Natural killer cell treated with Interleukin-12 subunit alpha and Interleukin-12 subunit beta and Interleukin-15 and Interleukin-18, amount 100 ng/mL, for 72 hours (primary cell): Measurements from ENCODE around the gene STX8. TPM values are rescaled to one million over a fixed set of nuclear protein-coding genes. Genes with fewer than 3 reads are reported as not detected.

Source experiments
- ATAC-seq, 2 donors: fragments of 150-1000 bp; cut with Tn5 transposase in 1 of 2; sonication (Bioruptor Pico), chemical (Tn5 transposase) in 1 of 2; 2 replicates each; pipeline ENCODE4 v1.10.0; 2021
- DNase-seq: peaks from one replicate; pipeline ENCODE4 v3.0.0; 2022; ENCODE audit warnings: low spot score
- H3K27ac Mint-ChIP-seq, 2 donors: 1 replicate in 1 of 2; 2 replicates in 1 of 2; pipeline ENCODE4 v1.8.0; 2022; ENCODE audit warnings: mixed read lengths in 2 of 2, mild to moderate bottlenecking in 1 of 2, moderate library complexity in 1 of 2
- H3K27me3 Mint-ChIP-seq, 2 donors: 1 replicate in 1 of 2; 2 replicates in 1 of 2; pipeline ENCODE4 v1.8.0; 2022; ENCODE audit warnings: mixed read lengths in 2 of 2
- H3K36me3 Mint-ChIP-seq: one replicate; pipeline ENCODE4 v1.8.0; 2022; ENCODE audit warnings: mixed read lengths
- H3K4me1 Mint-ChIP-seq, 2 donors: 1 replicate in 1 of 2; 2 replicates in 1 of 2; pipeline ENCODE4 v1.8.0; 2022; ENCODE audit warnings: low read depth in 2 of 2, mixed read lengths in 2 of 2, mild to moderate bottlenecking in 1 of 2
- H3K4me3 Mint-ChIP-seq: one replicate; pipeline ENCODE4 v1.8.0; 2022; ENCODE audit warnings: mixed read lengths
- H3K9me3 Mint-ChIP-seq: 2 replicates; pipeline ENCODE4 v1.8.0; 2022; ENCODE audit warnings: mixed read lengths
- total RNA-seq, 2 donors: library from RNA; stranded (reverse); gene quantifications; one replicate each; pipeline ENCODE4 v1.2.3, GENCODE V29; 2022

Gene STX8
- total RNA-seq, 2 donors from 2014 or later: 65.2 to 87.7 TPM

- ATAC-seq: no peak
- no peaks in the 10 kb centered on the region for H3K36me3 Mint-ChIP-seq
- no peaks in the 10 kb centered on the region for H3K27me3 Mint-ChIP-seq
- no peaks in the 10 kb centered on the region for H3K4me1 Mint-ChIP-seq
- H3K4me3 Mint-ChIP-seq: no peak overlapping the region
- H3K27ac Mint-ChIP-seq: no peak overlapping the region
- no peaks in the 10 kb centered on the region for H3K9me3 Mint-ChIP-seq
- no peak for DNase-seq
Measured at GRCh38 chr17:9227819-9228407, 347.7 kb downstream of the STX8 start.

GRCh38 chr17:9226794-9227135 lies 348.9 kb downstream of the STX8 start:
- H3K4me1 Mint-ChIP-seq: no peaks in the 10 kb centered on the region
- no peaks in the 10 kb centered on the region for H3K27me3 Mint-ChIP-seq
- H3K9me3 Mint-ChIP-seq: no peaks in the 10 kb centered on the region
- ATAC-seq (no peak), DNase-seq (no peak)
- H3K36me3 Mint-ChIP-seq: no peaks in the 10 kb centered on the region
- no peak overlapping the region for H3K27ac Mint-ChIP-seq
- H3K4me3 Mint-ChIP-seq: no peak overlapping the region

- DNase-seq (no peak), ATAC-seq (no peak)
- Mint-ChIP-seq H3K4me3 (no peak overlapping the region), H3K27ac (no peak overlapping the region), H3K4me1 (no peaks in the 10 kb centered on the region), H3K27me3 (no peaks in the 10 kb centered on the region), H3K9me3 (no peaks in the 10 kb centered on the region), H3K36me3 (no peaks in the 10 kb centered on the region)
Measured at GRCh38 chr17:9226130-9226793, 349.4 kb downstream of the STX8 start.

GRCh38 chr17:9225305-9226101 lies 350.1 kb downstream of the STX8 start:
- Mint-ChIP-seq H3K4me3 (no peak overlapping the region), H3K27ac (no peak overlapping the region), H3K27me3 (no peaks in the 10 kb centered on the region), H3K36me3 (no peaks in the 10 kb centered on the region), H3K4me1 (no peaks in the 10 kb centered on the region), H3K9me3 (no peaks in the 10 kb centered on the region)
- ATAC-seq: no peak
- DNase-seq: no peak

GRCh38 chr17:9224485-9224884 lies 351.1 kb downstream of the STX8 start:
- no peak overlapping the region for H3K27ac Mint-ChIP-seq
- no peak for ATAC-seq
- H3K27me3 Mint-ChIP-seq: no peaks in the 10 kb centered on the region
- no peak overlapping the region for H3K4me3 Mint-ChIP-seq
- no peak for DNase-seq
- no peaks in the 10 kb centered on the region for H3K4me1 Mint-ChIP-seq
- no peaks in the 10 kb centered on the region for H3K9me3 Mint-ChIP-seq
- no peaks in the 10 kb centered on the region for H3K36me3 Mint-ChIP-seq

GRCh38 chr17:9223531-9223930 lies 352.1 kb downstream of the STX8 start:
- Mint-ChIP-seq H3K9me3 (no peaks in the 10 kb centered on the region), H3K36me3 (no peaks in the 10 kb centered on the region), H3K4me1 (no peaks in the 10 kb centered on the region), H3K4me3 (no peak overlapping the region), H3K27me3 (no peaks in the 10 kb centered on the region), H3K27ac (no peak overlapping the region)
- ATAC-seq: no peak
- no peak for DNase-seq

GRCh38 chr17:9221922-9222180 lies 353.8 kb downstream of the STX8 start:
- Mint-ChIP-seq H3K27ac (no peak overlapping the region), H3K9me3 (peaks cover 3% of the 10 kb centered on the region), H3K27me3 (peaks cover 2 to 5% of the 10 kb centered on the region in 2 donors), H3K4me3 (no peak overlapping the region), H3K36me3 (peaks cover 5% of the 10 kb centered on the region), H3K4me1 (no peaks in the 10 kb centered on the region)
- DNase-seq (no peak), ATAC-seq (no peak)

- no peak overlapping the region for H3K27ac Mint-ChIP-seq
- H3K36me3 Mint-ChIP-seq: peaks cover 7% of the 10 kb centered on the region
- peaks cover 2 to 5% of the 10 kb centered on the region in 2 donors for H3K27me3 Mint-ChIP-seq
- DNase-seq: no peak
- H3K4me3 Mint-ChIP-seq: no peak overlapping the region
- peaks cover 3% of the 10 kb centered on the region for H3K9me3 Mint-ChIP-seq
- ATAC-seq: no peak
- H3K4me1 Mint-ChIP-seq: no peaks in the 10 kb centered on the region
Measured at GRCh38 chr17:9221147-9221921, 354.3 kb downstream of the STX8 start.

GRCh38 chr17:9220398-9221146 lies 355.0 kb downstream of the STX8 start:
- DNase-seq: no peak
- no peak overlapping the region for H3K27ac Mint-ChIP-seq
- H3K36me3 Mint-ChIP-seq: peaks cover 15% of the 10 kb centered on the region
- no peak for ATAC-seq
- H3K27me3 Mint-ChIP-seq: peaks cover 2 to 10% of the 10 kb centered on the region in 2 donors
- peaks cover 8% of the 10 kb centered on the region for H3K9me3 Mint-ChIP-seq
- no peak overlapping the region for H3K4me3 Mint-ChIP-seq
- no peaks in the 10 kb centered on the region for H3K4me1 Mint-ChIP-seq

GRCh38 chr17:9219631-9220397 lies 355.8 kb downstream of the STX8 start:
- peaks cover 21% of the 10 kb centered on the region for H3K36me3 Mint-ChIP-seq
- H3K4me3 Mint-ChIP-seq: no peak overlapping the region
- H3K27me3 Mint-ChIP-seq: peaks cover 2 to 14% of the 10 kb centered on the region in 2 donors
- peaks cover 13% of the 10 kb centered on the region for H3K9me3 Mint-ChIP-seq
- no peak overlapping the region for H3K27ac Mint-ChIP-seq
- H3K4me1 Mint-ChIP-seq: no peaks in the 10 kb centered on the region
- no peak for ATAC-seq
- DNase-seq: no peak

- ATAC-seq (no peak), DNase-seq (no peak)
- Mint-ChIP-seq H3K36me3 (peaks cover 21% of the 10 kb centered on the region), H3K27me3 (peaks cover 2 to 14% of the 10 kb centered on the region in 2 donors), H3K4me3 (no peak overlapping the region), H3K4me1 (no peaks in the 10 kb centered on the region), H3K9me3 (peaks cover 13% of the 10 kb centered on the region), H3K27ac (no peak overlapping the region)
Measured at GRCh38 chr17:9218911-9219310, 356.7 kb downstream of the STX8 start.

GRCh38 chr17:9218064-9218635 lies 357.5 kb downstream of the STX8 start:
- peaks cover 13% of the 10 kb centered on the region for H3K9me3 Mint-ChIP-seq
- ATAC-seq: no peak

More at GRCh38 chr17:9218064-9218635, 357.5 kb downstream of the STX8 start:
- no peaks in the 10 kb centered on the region for H3K4me1 Mint-ChIP-seq
- DNase-seq: no peak
- H3K27ac Mint-ChIP-seq: no peak overlapping the region
- H3K27me3 Mint-ChIP-seq: peaks cover 2 to 14% of the 10 kb centered on the region in 2 donors
- H3K36me3 Mint-ChIP-seq: peaks cover 21% of the 10 kb centered on the region
- H3K4me3 Mint-ChIP-seq: no peak overlapping the region
